Nephron progenitor cell (in vitro differentiated cells): ENCODE results near the gene SERGEF.

Experiments used
- DNase-seq: peaks from one replicate; pipeline ENCODE4 v3.0.0; 2021
- H3K27ac Mint-ChIP-seq: 2 replicates; pipeline ENCODE4 v1.8.0; 2021; ENCODE audit warnings: mild to moderate bottlenecking, moderate library complexity, mixed read lengths
- H3K27me3 Mint-ChIP-seq: 2 replicates; pipeline ENCODE4 v1.8.0; 2021; ENCODE audit warnings: mild to moderate bottlenecking, low read depth, mixed read lengths; ENCODE audit not compliant: poor library complexity
- H3K36me3 Mint-ChIP-seq: 2 replicates; pipeline ENCODE4 v1.8.0; 2021; ENCODE audit warnings: low read depth, mixed read lengths
- H3K4me1 Mint-ChIP-seq: 2 replicates; pipeline ENCODE4 v1.8.0; 2021; ENCODE audit warnings: mixed read lengths
- H3K4me3 Mint-ChIP-seq: 2 replicates; pipeline ENCODE4 v1.8.0; 2021; ENCODE audit warnings: mild to moderate bottlenecking, moderate library complexity, mixed read lengths
- H3K9me3 Mint-ChIP-seq: 2 replicates; pipeline ENCODE4 v1.8.0; 2021; ENCODE audit warnings: mild to moderate bottlenecking, moderate library complexity, mixed read lengths
- TF ChIP-seq, protein P1 (sequence below): fragments of 200-600 bp; sonication (generic); IDR thresholded peaks from 2 replicates; pipeline ENCODE4 v1.5.0; 2021; ENCODE audit warnings: antibody characterized with exemption

Gene SERGEF

DNA sequence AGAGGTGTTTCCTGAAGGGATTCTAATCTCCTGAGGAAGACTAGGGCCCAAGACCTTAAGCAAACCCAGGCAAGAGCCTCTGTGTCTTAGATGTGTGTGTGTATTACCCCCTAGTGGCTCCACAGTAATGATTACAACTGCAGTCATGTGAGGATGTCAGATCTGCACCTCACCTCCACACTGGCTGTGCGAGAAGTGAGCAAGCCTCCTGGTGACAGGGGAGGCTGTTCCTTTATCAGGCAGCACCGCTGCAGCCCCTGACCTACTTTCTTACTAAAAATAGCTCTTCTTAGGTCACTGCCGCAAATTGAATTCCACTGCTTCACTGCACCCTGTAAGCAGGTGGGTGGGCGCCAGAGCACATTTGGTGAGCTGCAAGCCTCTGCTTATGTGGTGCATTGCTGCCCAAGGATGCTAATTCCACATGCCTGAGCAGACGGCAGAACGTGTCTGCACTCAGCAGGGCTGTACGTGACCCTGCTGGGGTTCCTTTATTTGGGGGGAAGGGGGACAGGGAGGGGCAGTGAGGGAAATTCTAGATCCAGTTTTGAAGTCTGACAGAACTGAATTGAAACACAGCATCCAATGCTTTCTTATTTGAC lies 165.9 kb downstream of the SERGEF start:
- H3K4me3 Mint-ChIP-seq: no peak overlapping the region
- peak; percentile 3 for DNase-seq
- peaks cover 6% of the 10 kb centered on the region for H3K27me3 Mint-ChIP-seq
- H3K9me3 Mint-ChIP-seq: no peaks in the 10 kb centered on the region
- no peaks in the 10 kb centered on the region for H3K36me3 Mint-ChIP-seq
- H3K27ac Mint-ChIP-seq: no peak overlapping the region
- TF ChIP-seq, protein P1, sequence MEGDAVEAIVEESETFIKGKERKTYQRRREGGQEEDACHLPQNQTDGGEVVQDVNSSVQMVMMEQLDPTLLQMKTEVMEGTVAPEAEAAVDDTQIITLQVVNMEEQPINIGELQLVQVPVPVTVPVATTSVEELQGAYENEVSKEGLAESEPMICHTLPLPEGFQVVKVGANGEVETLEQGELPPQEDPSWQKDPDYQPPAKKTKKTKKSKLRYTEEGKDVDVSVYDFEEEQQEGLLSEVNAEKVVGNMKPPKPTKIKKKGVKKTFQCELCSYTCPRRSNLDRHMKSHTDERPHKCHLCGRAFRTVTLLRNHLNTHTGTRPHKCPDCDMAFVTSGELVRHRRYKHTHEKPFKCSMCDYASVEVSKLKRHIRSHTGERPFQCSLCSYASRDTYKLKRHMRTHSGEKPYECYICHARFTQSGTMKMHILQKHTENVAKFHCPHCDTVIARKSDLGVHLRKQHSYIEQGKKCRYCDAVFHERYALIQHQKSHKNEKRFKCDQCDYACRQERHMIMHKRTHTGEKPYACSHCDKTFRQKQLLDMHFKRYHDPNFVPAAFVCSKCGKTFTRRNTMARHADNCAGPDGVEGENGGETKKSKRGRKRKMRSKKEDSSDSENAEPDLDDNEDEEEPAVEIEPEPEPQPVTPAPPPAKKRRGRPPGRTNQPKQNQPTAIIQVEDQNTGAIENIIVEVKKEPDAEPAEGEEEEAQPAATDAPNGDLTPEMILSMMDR: no peak
- H3K4me1 Mint-ChIP-seq: no peaks in the 10 kb centered on the region

DNA sequence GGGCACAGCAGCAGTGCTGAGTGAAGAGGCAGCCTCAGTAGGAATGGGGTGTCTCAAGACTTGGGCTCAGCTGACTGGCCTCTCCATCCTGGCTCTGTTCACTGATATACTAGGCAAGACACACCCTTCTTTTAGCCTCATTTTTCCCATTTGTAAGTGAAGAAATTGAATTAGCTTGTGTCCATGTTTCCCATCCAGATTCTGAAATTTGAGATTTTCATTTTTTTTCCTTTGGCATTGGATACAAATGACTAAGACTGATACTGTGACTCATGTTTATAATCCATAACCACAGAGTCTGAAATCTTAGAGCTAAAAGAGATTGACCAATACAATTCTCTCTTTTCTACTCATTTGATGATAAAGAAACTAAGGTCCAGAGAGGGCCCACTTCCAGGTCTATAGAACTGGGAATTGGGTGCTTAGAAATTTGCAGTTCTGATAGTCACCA lies 167.4 kb downstream of the SERGEF start:
- H3K4me1 Mint-ChIP-seq: no peaks in the 10 kb centered on the region
- peaks cover 6% of the 10 kb centered on the region for H3K27me3 Mint-ChIP-seq
- no peak for DNase-seq
- TF ChIP-seq, protein P1: no peak
- no peaks in the 10 kb centered on the region for H3K9me3 Mint-ChIP-seq
- no peak overlapping the region for H3K27ac Mint-ChIP-seq
- no peaks in the 10 kb centered on the region for H3K36me3 Mint-ChIP-seq
- H3K4me3 Mint-ChIP-seq: no peak overlapping the region

DNA sequence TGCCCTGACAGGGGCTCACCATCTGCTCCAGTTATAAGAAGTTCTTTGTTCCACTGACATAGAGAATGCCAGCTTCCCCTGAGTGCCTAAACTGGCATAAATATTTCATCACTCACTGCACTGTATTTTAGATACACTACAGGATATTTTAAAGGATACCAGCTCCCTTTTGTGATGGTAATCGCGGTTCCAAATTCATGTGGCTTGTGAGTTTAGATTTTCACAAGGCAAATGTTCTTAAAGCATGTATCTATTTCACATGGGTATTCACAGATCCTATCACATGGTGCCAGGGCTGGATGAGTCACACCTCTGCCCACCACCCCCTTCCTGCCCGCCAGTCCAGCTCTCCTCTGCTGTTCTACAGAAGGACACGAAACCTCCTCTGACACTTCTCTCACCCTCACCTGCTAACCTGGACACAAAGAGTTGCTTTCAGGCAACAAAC lies 172.7 kb downstream of the SERGEF start:
- H3K27ac Mint-ChIP-seq: no peak overlapping the region

DNA sequence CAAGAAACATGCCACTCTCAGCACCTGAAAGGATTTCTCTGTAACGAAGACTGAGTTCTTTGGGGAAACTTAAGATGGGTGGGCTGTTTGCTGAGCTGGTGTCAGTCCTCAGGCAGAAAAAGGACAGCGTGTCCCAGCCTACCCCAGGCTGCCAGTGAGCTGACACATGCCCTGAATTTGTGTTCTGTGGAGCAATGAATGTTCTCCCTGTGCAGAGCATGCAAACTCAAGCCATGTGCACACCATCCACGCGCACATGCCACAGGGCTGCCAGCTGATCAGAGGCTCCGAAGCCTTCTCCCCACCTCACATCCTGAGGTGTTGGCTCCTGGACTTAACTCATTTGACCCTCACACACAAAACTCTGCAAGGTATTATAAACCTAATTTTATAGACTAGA lies 173.4 kb downstream of the SERGEF start:
- TF ChIP-seq, protein P1: no peak
- Mint-ChIP-seq H3K27ac (no peak overlapping the region), H3K27me3 (peaks cover 9% of the 10 kb centered on the region), H3K9me3 (peaks cover 4% of the 10 kb centered on the region), H3K4me1 (no peaks in the 10 kb centered on the region), H3K36me3 (no peaks in the 10 kb centered on the region), H3K4me3 (no peak overlapping the region)
- DNase-seq: no peak

More for the DNA sequence above, 172.7 kb downstream of the SERGEF start:
- H3K4me1 Mint-ChIP-seq: no peaks in the 10 kb centered on the region
- peaks cover 4% of the 10 kb centered on the region for H3K9me3 Mint-ChIP-seq
- H3K4me3 Mint-ChIP-seq: peak overlapping the region; percentile 1
- no peak for DNase-seq
- peaks cover 9% of the 10 kb centered on the region for H3K27me3 Mint-ChIP-seq
- no peaks in the 10 kb centered on the region for H3K36me3 Mint-ChIP-seq
- TF ChIP-seq, protein P1: no peak

DNA sequence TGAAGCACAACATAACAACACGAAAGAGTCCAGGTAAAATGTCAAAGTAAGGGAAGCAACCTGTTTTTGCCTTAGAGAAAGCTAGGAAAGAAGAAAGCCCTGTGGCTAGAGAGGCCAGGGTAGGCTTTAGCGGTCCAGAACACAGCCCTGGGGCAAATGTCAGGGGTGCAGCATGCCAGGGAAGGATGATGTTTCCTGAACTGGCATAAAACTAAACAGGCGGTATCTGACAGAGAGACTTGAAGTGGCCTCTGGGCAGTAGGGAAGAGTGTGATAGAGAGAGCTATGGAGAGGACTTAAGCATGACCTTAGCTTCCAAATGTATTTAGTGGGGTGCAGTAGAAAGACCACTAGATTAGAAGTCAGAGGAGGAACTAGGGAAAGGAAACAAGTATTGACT lies 174.7 kb downstream of the SERGEF start:
- H3K9me3 Mint-ChIP-seq: peaks cover 4% of the 10 kb centered on the region
- no peaks in the 10 kb centered on the region for H3K4me1 Mint-ChIP-seq
- peaks cover 9% of the 10 kb centered on the region for H3K27me3 Mint-ChIP-seq
- no peak overlapping the region for H3K27ac Mint-ChIP-seq
- H3K4me3 Mint-ChIP-seq: no peak overlapping the region
- no peak for DNase-seq
- TF ChIP-seq, protein P1: no peak
- no peaks in the 10 kb centered on the region for H3K36me3 Mint-ChIP-seq

DNA sequence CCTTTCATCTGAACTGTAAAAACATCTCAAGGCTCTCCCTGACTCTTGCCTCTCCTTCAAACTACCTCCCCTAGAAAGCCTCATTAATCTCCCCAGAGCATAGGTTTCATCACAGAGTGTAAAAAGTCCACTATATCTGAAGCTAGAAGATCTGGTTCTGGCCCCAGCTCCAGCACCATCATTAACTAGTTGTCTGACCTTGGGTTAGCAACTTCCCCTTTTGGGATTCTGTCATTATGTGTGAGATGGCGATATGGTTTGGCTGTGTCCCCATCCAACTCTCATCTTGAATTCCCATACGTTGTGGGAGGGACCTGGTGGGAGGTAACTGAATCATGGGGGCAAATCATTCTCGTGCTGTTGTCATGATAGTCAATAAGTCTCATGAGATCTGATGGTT lies 181.0 kb downstream of the SERGEF start:
- H3K9me3 Mint-ChIP-seq: no peaks in the 10 kb centered on the region
- peaks cover 13% of the 10 kb centered on the region for H3K27me3 Mint-ChIP-seq
- TF ChIP-seq, protein P1: no peak
- H3K27ac Mint-ChIP-seq: no peak overlapping the region
- no peak for DNase-seq
- H3K36me3 Mint-ChIP-seq: no peaks in the 10 kb centered on the region
- no peak overlapping the region for H3K4me3 Mint-ChIP-seq
- H3K4me1 Mint-ChIP-seq: no peaks in the 10 kb centered on the region
